ENCODE measurements around the gene SETDB1. TPM values are rescaled to one million over a fixed set of nuclear protein-coding genes. Genes with fewer than 3 reads are reported as not detected.

The SETDB1 gene
- total and polyA plus RNA-seq, 2 of the 13 experiments (the other 11 are each of a cell fraction or from before 2014, with no cell fraction given): 33.1 to 34.6 TPM

- peak; percentile 47; the same call in 1 of the 2 replicates for TF ChIP-seq ZNF770 (CRISPR knock-in tag; IDR thresholded peaks at IDR 0.05)
- no peak for TF ChIP-seq NRL (CRISPR knock-in tag; IDR thresholded peaks at IDR 0.05; ENCODE audit: borderline replicate concordance)
- TF ChIP-seq ZNF160 (CRISPR knock-in tag; IDR thresholded peaks at IDR 0.05): 0 out of 2 replicates have a peak, but pooled peaks have one; percentile 42
- 0 out of 2 replicates have a peak, but pooled peaks have one; percentile 23 for TF ChIP-seq ZBTB20 (CRISPR knock-in tag; IDR thresholded peaks at IDR 0.05; ENCODE audit: borderline replicate concordance, low read depth)
- no peak for TF ChIP-seq CCAR2 (optimal IDR thresholded peaks at IDR 0.05; ENCODE audit: low read depth, low read length)
- no peak for TF ChIP-seq ZNF616 (CRISPR knock-in tag; IDR thresholded peaks at IDR 0.05; ENCODE audit: low read depth)
- no peak for TF ChIP-seq TFDP2 (CRISPR knock-in tag; IDR thresholded peaks at IDR 0.05)
- TF ChIP-seq HNF1A (IDR thresholded peaks at IDR 0.05; ENCODE audit: low read depth): 0 out of 2 replicates have a peak, but pooled peaks have one; percentile 19
- peak; percentile 64; the same call in 1 of the 2 replicates for TF ChIP-seq HNF1A (CRISPR knock-in tag; IDR thresholded peaks at IDR 0.05; ENCODE audit: borderline replicate concordance)
- TF ChIP-seq POLR2AphosphoS5 (IDR thresholded peaks at IDR 0.05; ENCODE audit: low read depth, low read length): peak; percentile 44
- TF ChIP-seq E2F1 (CRISPR knock-in tag; IDR thresholded peaks at IDR 0.05): no peak
- TF ChIP-seq ZNF879 (CRISPR knock-in tag; IDR thresholded peaks at IDR 0.05): no peak
- no peak for TF ChIP-seq IRF9 (CRISPR knock-in tag; IDR thresholded peaks at IDR 0.05; ENCODE audit: borderline replicate concordance)
- TF ChIP-seq DNMT1 (CRISPR knock-in tag; IDR thresholded peaks at IDR 0.05): no peak
- TF ChIP-seq HNRNPLL (IDR thresholded peaks at IDR 0.05; ENCODE audit: low read depth, low read length, poor library complexity, severe bottlenecking): no peak
- peak; percentile 72; the same call in 1 of the 2 replicates for TF ChIP-seq SIN3A (IDR thresholded peaks at IDR 0.05; ENCODE audit: borderline replicate concordance, low read depth, low read length)
- no peak for TF ChIP-seq FLYWCH1 (CRISPR knock-in tag; IDR thresholded peaks at IDR 0.05)
- TF ChIP-seq SIX4 (CRISPR knock-in tag; IDR thresholded peaks at IDR 0.05): peak; percentile 58; the same call in 1 of the 2 replicates
- peak; percentile 98 for TF ChIP-seq NCOR1 (IDR thresholded peaks at IDR 0.05; ENCODE audit: borderline replicate concordance, low read length)
Measured at GRCh38 chr1:151012684-151013471, 86.7 kb downstream of the SETDB1 start (continued).
